OCI-LY3 (cell line): ENCODE results near the gene SLC6A20.

Experiments
- CTCF ChIP-seq: fragments of 200-600, 300-600 bp; sonication (generic); IDR thresholded peaks from 2 replicates; pipeline ENCODE4 v1.5.1; 2014; ENCODE audit warnings: antibody characterized with exemption, low read length, low read depth
- EZH2phosphoT487 ChIP-seq: fragments of 200-600 bp; shearing (Covaris generic); IDR thresholded peaks from 2 replicates; pipeline ENCODE4 v1.6.1; 2018; ENCODE audit warnings: antibody characterized with exemption, mixed run types, low read depth

- TF ChIP-seq CTCF (no peak), EZH2phosphoT487 (no peak)
Observed at GRCh38 chr3:45716790-45717336, 79.5 kb downstream of the SLC6A20 start.
